Large intestine (tissue), 3 donors: Measurements from ENCODE around the gene OGG1. TPM values are rescaled to one million over a fixed set of nuclear protein-coding genes. Genes with fewer than 3 reads are reported as not detected.

ENCODE experiments used
- DNase-seq, 2 donors: peaks; one replicate each; pipeline versions ENCODE4 v3.0.0 to v3.0.0-alpha.2; 2013
- H3K27ac ChIP-seq: one replicate; pipeline ENCODE4 v1.5.1; 2013; ENCODE audit warnings: low read length
- H3K27me3 ChIP-seq: 2 replicates; pipeline ENCODE4 v1.6.1; 2013; ENCODE audit warnings: low read length; ENCODE audit not compliant: control insufficient read depth, insufficient read depth
- H3K36me3 ChIP-seq: 2 replicates; pipeline ENCODE4 v1.6.1; 2013; ENCODE audit warnings: low read length; ENCODE audit not compliant: control insufficient read depth, insufficient read depth
- H3K4me1 ChIP-seq: one replicate; pipeline ENCODE4 v1.6.1; 2013; ENCODE audit warnings: low read length; ENCODE audit not compliant: control insufficient read depth, insufficient read depth
- H3K4me3 ChIP-seq: one replicate; pipeline ENCODE4 v1.5.1; 2013; ENCODE audit warnings: low read length
- H3K9me3 ChIP-seq: one replicate; pipeline ENCODE4 v1.6.1; 2013; ENCODE audit warnings: mild to moderate bottlenecking, low read depth, low read length, moderate library complexity; ENCODE audit not compliant: control insufficient read depth
- WGBS: methylation state at CpG from one replicate; pipeline ENCODE4 v1.1.5; 2013; ENCODE audit warnings: low lambda C conversion rate; ENCODE audit not compliant: insufficient coverage; 5-methylcytosine and 5-hydroxymethylcytosine counted together
- polyA plus RNA-seq: library from polyadenylated mRNA; unstranded; fragments of 120-200 nt; gene quantifications from one replicate; pipeline ENCODE4 v1.2.1, GENCODE V29; 2013

Gene OGG1
- polyA plus RNA-seq, 1 donor = 114 TPM

DNA sequence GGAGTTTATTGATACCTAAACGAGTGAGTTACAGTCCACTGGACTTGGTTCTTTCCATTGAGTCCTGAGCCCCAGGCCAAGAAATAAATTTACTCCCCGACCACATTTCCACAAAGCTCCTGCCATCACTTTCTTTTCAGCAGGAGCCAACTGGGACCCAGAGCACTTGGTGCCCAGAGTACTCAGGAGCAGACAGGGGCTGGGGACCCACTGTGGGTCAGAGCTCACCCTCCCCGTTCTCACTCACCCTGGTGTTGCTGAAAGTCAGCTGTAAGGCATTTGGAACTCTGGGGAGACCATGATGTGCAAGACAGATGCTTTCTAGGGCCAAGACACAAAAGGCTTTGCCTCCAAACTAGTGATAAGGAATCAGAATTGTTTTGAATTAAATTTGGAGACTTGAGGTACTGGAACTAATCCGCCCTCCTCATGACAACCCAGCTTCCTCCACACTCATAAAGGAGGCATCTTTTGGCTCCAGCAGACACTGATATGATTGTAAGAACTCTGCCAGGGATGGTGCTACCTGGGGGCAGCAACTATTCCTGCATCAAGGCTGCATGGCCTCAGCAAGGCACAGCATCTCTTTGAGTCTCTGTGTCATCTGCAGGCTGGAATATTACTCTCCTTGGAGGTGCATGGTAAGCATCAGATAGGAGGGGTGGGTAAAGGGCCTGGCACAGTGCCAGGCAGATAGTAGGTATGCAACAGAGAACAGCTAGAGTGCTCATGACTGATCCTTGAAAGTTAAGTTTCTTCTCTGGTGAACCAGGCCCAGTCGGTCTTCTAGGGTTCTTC lies 27.3 kb downstream of the OGG1 start:
- WGBS = no CpG with 5 or more reads among the region's 5 CpGs
- no peak overlapping the region for H3K27ac ChIP-seq
- H3K36me3 ChIP-seq = peaks cover 10% of the 10 kb centered on the region
- no peak overlapping the region for H3K4me3 ChIP-seq
- no peaks in the 10 kb centered on the region for H3K27me3 ChIP-seq
- no peak for DNase-seq
- peaks cover 45% of the 10 kb centered on the region for H3K4me1 ChIP-seq
- H3K9me3 ChIP-seq = no peaks in the 10 kb centered on the region

DNA sequence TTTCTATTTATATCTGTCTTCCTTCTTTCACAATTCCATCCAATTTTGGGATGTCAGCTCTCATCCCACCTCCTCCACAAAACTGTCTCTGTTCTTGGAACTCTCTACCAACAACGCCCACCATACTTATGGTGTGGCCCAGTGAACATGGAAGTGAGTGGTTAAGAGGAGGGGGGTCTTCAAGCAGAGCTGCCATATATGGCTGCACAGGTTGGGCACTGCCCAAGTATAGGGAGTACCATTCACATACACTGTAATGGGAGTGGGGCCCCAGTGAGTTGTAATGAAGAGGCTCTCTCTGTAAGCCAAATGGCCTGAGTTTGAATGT lies 27.9 kb downstream of the OGG1 start:
- peak overlapping the region; percentile 85 for H3K27ac ChIP-seq
- no peaks in the 10 kb centered on the region for H3K27me3 ChIP-seq
- no peak overlapping the region for H3K4me3 ChIP-seq
- H3K36me3 ChIP-seq = peaks cover 13% of the 10 kb centered on the region
- peaks cover 46% of the 10 kb centered on the region for H3K4me1 ChIP-seq
- no peak for DNase-seq
- H3K9me3 ChIP-seq = no peaks in the 10 kb centered on the region
- WGBS = no CpG with 5 or more reads among the region's 1 CpG

DNA sequence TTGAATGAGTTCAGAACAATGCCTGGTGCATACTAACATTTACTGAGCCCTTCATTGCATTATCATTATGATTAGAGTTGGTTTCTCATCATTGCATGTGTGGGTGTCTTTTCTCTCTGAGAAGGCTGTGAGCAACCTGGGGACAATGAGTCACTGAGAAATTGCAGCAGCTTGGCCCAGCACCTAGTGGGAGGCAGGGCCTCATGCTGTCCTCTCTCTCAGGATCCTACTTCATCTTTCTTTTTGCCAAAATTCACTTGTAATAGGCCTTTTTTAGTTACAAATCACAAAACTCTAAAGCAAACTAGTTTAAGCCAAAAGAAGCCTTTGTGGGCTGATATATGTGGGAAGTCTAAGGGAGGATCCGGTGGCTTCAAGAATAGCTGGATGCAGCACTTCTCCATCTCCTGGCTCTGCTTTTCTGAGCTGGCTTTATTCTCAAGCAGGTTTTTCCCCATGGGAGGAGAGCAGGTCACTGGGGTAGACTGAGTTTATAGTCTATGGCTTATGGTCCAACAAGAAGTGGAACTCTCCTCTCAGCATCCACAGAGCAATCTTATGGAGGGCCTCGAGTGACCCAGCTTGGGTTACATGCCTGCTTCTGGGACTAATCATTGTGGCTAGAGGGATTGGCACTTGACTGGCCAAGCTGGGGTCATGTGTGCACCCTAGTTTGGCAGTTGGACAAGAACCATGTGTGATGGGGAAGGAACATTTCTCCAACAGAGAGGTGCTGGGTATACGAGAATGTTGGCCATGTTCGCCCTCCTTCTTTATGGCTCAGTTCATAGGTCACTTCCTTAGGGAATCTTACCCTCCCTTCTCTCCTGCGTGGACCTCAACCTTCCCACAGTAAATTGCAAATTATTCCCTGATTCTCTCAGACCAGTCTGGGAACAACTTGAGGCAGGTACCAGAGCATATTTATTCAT lies 28.7 kb downstream of the OGG1 start:
- Histone ChIP-seq H3K9me3 (no peaks in the 10 kb centered on the region), H3K4me3 (no peak overlapping the region), H3K27me3 (no peaks in the 10 kb centered on the region), H3K27ac (peak overlapping the region; percentile 85), H3K36me3 (peaks cover 15% of the 10 kb centered on the region), H3K4me1 (peaks cover 46% of the 10 kb centered on the region)
- no CpG with 5 or more reads among the region's 5 CpGs for WGBS
- peak in 1 of 2 donors; percentile 82 for DNase-seq

DNA sequence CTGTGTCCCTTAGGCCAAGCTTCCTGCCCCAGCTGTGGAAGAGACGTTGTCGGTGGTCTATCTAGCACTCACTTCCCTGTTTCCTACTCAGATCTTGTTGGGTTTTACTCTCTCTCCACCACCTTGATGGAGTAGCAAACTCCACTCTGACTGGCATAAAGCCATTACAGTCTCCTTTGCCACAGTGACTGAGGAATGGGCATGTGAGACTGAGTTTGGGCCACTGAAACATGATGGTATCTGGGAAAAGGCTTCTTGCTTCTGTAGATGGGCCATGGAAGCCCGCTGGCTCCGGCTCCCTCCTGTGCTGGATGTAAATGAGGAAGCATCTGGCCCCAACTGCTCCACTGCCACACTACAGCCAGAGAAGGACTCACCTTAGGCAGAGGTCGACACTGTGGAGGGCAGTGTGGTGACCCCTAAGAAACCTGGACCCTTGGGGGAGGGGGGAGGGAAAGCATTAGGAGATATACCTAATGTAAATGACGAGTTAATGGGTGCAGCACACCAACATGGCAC lies 29.4 kb downstream of the OGG1 start:
- H3K36me3 ChIP-seq = peaks cover 22% of the 10 kb centered on the region
- H3K4me3 ChIP-seq = no peak overlapping the region
- no peaks in the 10 kb centered on the region for H3K9me3 ChIP-seq
- no CpG with 5 or more reads among the region's 6 CpGs for WGBS
- no peaks in the 10 kb centered on the region for H3K27me3 ChIP-seq
- peak overlapping the region; percentile 85 for H3K27ac ChIP-seq
- H3K4me1 ChIP-seq = peaks cover 46% of the 10 kb centered on the region
- DNase-seq = no peak

DNA sequence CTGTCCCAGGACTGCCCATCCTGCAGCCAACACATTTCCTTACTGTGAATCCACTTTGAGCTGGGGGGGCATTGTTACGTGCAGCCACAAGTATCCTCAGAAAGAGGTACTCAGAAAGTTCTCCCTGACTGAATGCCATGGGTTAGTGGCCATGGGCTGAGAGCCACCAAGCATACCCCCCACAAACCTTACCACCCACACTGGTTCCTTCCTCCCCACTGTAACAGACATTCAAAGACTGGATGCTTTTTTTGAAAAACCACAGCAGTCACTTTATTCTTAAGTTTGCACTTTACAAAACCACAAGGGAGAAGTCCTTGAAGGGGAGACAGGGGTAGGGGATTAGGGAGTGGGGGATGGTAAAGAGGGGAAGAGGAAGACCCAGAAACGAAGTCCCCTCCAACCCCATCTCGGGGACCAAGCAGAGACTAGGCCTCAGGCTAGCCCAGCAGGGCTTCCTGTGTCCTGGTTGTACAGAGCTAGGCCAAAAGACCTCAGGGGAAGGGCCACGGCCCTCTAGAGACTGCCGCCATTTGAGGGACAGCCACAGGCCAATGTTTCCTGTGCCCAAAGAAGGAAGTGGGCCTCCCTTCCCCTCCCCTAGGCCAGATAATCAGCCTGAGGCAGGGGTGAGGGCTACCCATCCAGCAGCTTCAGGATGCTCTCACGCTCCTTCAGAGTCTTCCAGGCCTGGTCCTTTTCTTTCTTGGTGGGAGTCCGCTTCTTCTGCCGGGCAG lies 30.1 kb downstream of the OGG1 start:
- Histone ChIP-seq H3K27me3 (no peaks in the 10 kb centered on the region), H3K36me3 (peaks cover 28% of the 10 kb centered on the region), H3K4me3 (no peak overlapping the region), H3K4me1 (peaks cover 46% of the 10 kb centered on the region), H3K27ac (peak overlapping the region; percentile 89), H3K9me3 (no peaks in the 10 kb centered on the region)
- peak in 1 of 2 donors; percentile 38 for DNase-seq
- WGBS = no CpG with 5 or more reads among the region's 8 CpGs

DNA sequence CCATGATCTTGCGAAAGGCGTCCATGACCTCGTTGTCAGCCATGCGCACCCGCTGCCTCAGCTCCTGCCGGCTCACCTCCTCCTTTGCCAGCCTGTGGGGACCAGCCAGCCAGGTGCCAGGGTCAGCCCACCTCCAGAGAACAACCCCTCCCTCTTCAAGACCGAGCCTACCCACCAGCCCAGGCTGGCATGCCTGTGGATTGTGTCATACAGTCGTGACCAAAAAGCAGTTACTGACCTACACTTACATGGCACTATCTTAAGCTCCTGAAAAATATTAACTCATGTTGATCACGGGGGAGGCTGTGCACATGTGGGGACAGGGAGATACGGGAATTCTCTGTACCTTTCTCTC lies 30.7 kb downstream of the OGG1 start:
- peak; percentile 75 to 86 for DNase-seq
- no peaks in the 10 kb centered on the region for H3K9me3 ChIP-seq
- peaks cover 34% of the 10 kb centered on the region for H3K36me3 ChIP-seq
- no CpG with 5 or more reads among the region's 10 CpGs for WGBS
- peaks cover 46% of the 10 kb centered on the region for H3K4me1 ChIP-seq
- H3K4me3 ChIP-seq = no peak overlapping the region
- no peaks in the 10 kb centered on the region for H3K27me3 ChIP-seq
- peak overlapping the region; percentile 89 for H3K27ac ChIP-seq

DNA sequence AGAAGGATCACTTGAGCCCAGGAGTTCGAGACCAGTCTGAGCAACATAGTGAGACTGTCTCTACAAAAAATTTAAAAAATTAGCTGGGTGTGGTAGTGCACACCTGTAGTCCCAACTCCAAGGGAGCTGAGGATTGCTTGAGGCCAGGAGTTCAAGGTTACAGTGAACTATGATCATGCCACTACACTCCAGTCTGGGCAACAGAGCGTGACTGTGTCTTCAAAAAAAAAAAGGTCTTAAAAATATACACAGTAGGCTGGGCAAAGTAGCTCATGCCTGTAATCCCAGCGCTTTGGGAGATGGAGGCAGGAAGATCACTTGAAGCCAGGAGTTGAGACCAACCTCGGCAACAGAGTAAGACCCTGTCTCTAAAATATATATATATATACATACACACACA lies 31.2 kb downstream of the OGG1 start:
- H3K4me1 ChIP-seq = peaks cover 46% of the 10 kb centered on the region
- H3K27ac ChIP-seq = peak overlapping the region; percentile 89
- no peak overlapping the region for H3K4me3 ChIP-seq
- DNase-seq = peak in 1 of 2 donors; percentile 61
- H3K27me3 ChIP-seq = no peaks in the 10 kb centered on the region
- no CpG with 5 or more reads among the region's 4 CpGs for WGBS
- no peaks in the 10 kb centered on the region for H3K9me3 ChIP-seq
- H3K36me3 ChIP-seq = peaks cover 37% of the 10 kb centered on the region

DNA sequence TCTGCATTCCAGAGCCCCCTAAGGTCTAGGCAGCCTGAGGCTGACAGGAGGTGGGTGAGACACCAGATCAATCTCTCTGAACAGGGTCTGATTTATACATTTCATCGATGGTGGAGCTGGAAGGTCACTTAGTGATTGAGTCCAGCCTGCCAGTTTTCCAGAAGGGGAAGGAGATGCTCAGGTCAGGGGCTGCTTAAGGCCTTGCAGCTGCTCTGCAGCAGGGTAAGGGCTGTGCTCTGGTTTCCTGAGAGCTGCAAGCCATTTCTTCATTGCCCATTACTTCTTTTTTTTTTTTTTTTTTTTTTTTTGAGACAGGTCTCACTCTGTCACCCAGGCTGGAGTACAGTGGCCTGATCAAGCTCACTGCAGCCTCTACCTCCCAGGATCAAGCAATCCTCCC lies 31.8 kb downstream of the OGG1 start:
- DNase-seq = no peak
- peaks cover 46% of the 10 kb centered on the region for H3K4me1 ChIP-seq
- no peaks in the 10 kb centered on the region for H3K9me3 ChIP-seq
- H3K27me3 ChIP-seq = no peaks in the 10 kb centered on the region
- whole genome bisulfite sequencing = no CpG with 5 or more reads among the region's 1 CpG
- H3K4me3 ChIP-seq = no peak overlapping the region
- peaks cover 43% of the 10 kb centered on the region for H3K36me3 ChIP-seq
- H3K27ac ChIP-seq = peak overlapping the region; percentile 89

DNA sequence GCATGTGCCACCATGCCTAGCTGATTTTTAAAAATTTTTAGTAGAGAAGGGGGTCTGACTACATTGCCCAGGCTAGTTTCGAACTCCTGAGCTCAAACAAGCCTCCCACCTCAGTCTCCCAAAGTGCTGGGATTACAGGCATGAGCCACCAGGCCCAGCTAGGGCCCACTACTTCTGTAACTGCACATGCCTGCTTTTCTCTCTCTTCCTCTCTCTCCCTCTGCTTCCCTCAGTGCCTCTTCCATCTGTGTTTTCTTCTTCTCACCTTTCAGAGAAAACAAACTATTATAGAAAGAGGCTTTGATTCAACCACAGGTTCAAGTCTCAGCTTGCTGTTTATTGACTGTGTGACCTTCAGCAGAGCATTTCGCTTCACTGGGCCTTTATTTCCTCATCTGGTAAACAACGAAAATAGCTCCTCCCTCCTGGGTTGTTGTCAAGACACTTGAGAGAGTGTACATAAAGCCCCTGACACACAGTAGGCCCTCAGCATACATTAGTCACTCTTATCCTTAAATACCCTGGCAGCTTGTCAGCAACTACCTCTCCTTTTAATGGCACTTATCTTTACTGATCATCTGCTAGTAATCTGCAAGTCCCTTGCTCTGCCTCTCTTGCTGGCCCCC lies 32.3 kb downstream of the OGG1 start:
- DNase-seq = no peak
- Histone ChIP-seq H3K27me3 (no peaks in the 10 kb centered on the region), H3K36me3 (peaks cover 46% of the 10 kb centered on the region), H3K4me1 (peaks cover 46% of the 10 kb centered on the region), H3K4me3 (no peak overlapping the region), H3K27ac (no peak overlapping the region), H3K9me3 (no peaks in the 10 kb centered on the region)
- no CpG with 5 or more reads among the region's 3 CpGs for WGBS

DNA sequence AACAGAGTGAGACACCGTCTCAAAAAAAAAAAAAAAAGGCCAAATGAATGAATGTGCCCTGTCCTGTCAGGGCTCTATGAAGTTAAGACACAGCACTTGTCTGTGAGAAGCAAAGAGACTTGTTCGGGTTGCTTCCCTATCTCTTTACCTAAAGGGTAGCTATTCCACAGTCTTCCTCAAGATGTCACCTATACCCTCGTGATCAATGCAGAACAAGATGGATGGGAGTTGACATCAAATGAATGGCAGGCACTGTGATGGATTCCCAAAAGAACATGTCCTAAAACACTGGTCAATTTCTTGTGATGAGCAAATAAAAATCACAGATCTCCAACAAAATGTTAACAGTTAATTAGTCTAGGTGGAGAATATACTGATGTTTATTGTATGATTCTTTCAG lies 33.0 kb downstream of the OGG1 start:
- WGBS = no CpG with 5 or more reads among the region's 3 CpGs
- DNase-seq = no peak
- no peak overlapping the region for H3K27ac ChIP-seq
- H3K4me3 ChIP-seq = no peak overlapping the region
- H3K4me1 ChIP-seq = peaks cover 40% of the 10 kb centered on the region
- no peaks in the 10 kb centered on the region for H3K9me3 ChIP-seq
- H3K27me3 ChIP-seq = no peaks in the 10 kb centered on the region
- peaks cover 50% of the 10 kb centered on the region for H3K36me3 ChIP-seq
